Activated T-cell treated with anti-CD3 and anti-CD28 coated beads, Interleukin-2, amount 50 U/mL, for 1 hour (primary cell): Measurements from ENCODE around the gene RD3L.
A peak's percentile ranks its signal among the peaks of the same experiment; 100 is the strongest.
"Not testable (repeated sequence)": the region's sequence is repeated elsewhere in the genome, so short reads cannot be mapped to it uniquely, and the experiment has no call there.

ENCODE experiments used
- DNase-seq: peaks from one replicate; pipeline ENCODE4 v3.0.0-alpha.2; 2020

Gene RD3L

DNA sequence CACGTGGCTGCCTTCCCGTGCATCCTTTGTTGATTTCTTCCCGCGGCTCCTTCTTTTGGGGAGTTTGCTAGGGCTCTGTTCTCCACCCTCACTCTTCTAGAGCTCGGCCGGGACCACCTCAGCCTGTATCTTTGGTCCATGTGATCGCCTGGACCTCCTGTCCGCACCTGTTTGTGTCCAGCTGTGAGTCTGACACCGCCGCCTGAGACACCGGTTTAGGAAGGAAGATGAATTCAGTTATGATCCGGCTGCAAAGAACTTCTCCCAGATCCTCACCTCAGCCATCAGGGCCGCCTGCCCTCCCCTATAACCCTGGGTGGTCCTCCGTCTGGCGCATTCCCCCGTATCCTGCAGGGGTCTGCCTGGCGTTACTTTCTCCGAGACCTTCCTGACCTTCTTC is 14.8 kb downstream of the RD3L start:
- DNase-seq = no peak

- no peak for DNase-seq
Observed at GRCh38 chr14:103925316-103925715, 17.0 kb downstream of the RD3L start.

- DNase-seq = no peak
Observed at GRCh38 chr14:103923863-103924262, 18.5 kb downstream of the RD3L start.

GRCh38 chr14:103921855-103922200 is 20.5 kb downstream of the RD3L start:
- DNase-seq = not testable (repeated sequence)

GRCh38 chr14:103920981-103921854 is 21.1 kb downstream of the RD3L start:
- DNase-seq = peak; percentile 97

- DNase-seq = no peak
Observed at GRCh38 chr14:103916636-103917262, 25.6 kb downstream of the RD3L start.

- no peak for DNase-seq
Observed at GRCh38 chr14:103915616-103916015, 26.7 kb downstream of the RD3L start.

- DNase-seq = no peak
Observed at GRCh38 chr14:103910984-103911383, 31.3 kb downstream of the RD3L start.

- peak; percentile 72 for DNase-seq
Observed at GRCh38 chr14:103910262-103910935, 31.9 kb downstream of the RD3L start.

- no peak for DNase-seq
Observed at GRCh38 chr14:103909531-103910261, 32.6 kb downstream of the RD3L start.

DNA sequence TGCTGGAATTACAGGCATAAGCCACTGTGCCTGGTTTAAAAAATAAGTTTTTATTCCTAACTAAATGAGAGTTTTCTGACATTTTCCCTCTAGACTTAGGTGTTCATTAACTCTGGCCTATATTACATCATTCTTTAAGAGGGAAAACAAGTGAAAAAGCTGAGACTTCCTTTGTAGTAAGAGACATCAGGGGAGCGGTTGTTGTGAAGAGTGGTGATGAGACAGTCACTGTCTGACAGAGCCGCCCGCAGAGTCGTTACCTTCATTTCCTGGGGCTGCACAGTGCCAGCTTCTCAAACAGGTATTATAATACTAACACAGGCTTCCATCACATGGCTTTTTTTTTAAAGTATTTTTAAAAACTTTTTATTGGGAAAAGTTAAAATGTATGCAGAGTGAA is 33.7 kb downstream of the RD3L start:
- peak; percentile 42 for DNase-seq

GRCh38 chr14:103905842-103906456 is 36.4 kb downstream of the RD3L start:
- peak; percentile 52 for DNase-seq

- no peak for DNase-seq
Observed at GRCh38 chr14:103904493-103905107, 37.7 kb downstream of the RD3L start.

- no peak for DNase-seq
Observed at GRCh38 chr14:103899833-103900232, 42.5 kb downstream of the RD3L start.

- DNase-seq = no peak
Observed at GRCh38 chr14:103899316-103899715, 43.0 kb downstream of the RD3L start.

DNA sequence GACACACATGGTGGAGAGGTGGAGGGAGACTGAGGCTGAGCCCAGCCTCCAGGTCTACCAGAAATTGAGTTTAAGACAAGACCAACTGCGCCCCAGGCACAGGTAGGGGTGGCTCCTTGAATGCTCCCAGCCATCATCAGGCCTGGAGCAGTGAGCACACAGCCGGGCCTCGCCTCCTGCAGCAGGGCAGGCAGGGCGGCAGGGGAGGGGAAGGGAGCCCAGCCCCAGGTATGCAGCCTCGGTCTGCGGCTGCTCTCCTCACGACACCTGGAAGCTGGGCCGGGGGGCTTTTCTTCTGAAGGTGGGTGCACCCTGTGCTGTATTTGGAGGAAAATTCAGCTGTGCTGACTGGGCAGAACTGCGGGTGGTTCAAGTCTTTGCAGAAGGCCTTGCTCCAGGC is 43.6 kb downstream of the RD3L start:
- DNase-seq = no peak

- no peak for DNase-seq
Observed at GRCh38 chr14:103898204-103898603, 44.1 kb downstream of the RD3L start.

DNA sequence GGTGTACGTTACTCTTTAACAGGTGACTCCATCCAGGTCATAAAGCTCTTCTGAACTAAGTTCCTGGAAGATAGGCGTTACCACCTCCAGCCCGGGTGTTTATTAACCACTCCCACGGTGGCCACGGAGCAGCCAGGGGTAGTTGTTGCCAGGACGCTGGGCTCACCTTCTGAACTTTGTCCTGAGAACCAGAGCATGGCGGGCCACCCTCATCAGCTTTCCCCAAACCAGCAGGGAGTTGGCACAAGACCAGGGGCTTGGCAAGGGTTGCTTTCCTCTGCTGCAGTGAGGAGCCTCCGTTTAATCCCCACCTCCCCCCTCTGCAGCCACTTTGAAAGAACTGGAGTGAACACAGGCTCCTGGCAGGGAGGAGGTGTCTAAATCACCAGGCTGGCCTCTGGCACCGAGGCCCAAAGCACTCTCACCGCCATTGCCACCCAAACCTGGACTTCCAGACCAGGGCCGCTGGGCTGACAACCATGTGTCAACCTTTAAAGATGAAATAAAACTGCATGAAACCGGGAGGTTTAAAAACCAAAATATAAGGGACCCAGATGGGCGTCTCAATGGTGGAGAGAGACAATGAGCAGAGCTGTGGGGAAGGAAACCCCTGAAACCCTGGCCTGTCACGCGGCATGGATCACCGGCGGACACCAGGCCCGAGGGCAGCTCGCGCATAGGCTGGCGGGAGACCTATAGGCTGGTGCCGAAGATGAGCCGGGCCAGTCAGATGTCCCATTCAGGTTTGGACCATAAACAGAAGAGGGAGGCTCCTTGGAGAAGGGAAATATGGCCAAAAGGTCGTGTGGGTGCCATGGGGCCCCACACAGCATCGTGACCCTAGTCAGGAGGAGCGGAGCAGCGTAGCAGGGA is 45.0 kb downstream of the RD3L start:
- DNase-seq = no peak

DNA sequence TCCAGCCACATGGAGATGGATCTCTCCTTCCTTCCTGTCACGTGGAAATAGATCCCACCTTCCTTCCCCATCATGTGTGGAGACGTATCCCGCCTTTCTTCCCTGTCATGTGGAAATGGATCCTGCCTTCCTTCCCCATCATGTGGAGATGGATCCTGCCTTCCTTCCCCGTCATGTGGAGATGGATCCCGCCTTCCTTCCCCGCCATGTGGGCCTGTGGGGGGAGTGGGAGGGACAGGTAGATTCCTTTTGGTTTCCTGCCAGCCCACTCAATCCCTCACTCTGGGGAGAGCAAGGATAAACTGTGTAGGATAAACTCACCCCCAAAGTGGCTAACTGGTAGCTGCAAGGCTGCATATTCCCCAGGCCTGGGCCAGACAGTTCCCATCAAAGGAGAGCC is 45.8 kb downstream of the RD3L start:
- DNase-seq = no peak

- DNase-seq = no peak
Observed at GRCh38 chr14:103894723-103895059, 47.6 kb downstream of the RD3L start.

- no peak for DNase-seq
Observed at GRCh38 chr14:103894034-103894722, 48.2 kb downstream of the RD3L start.
